Stimulated activated naive CD8-positive, alpha-beta T cell treated with anti-CD3 and anti-CD28 coated beads, Interleukin-15, Interleukin-2, amounts not matched to agents 100 U/mL and 50 U/mL, for 24 hours (primary cell): Measurements from ENCODE around the gene UEVLD.
A peak's percentile ranks its signal among the peaks of the same experiment; 100 is the strongest.
"Not testable (repeated sequence)": the region's sequence is repeated elsewhere in the genome, so short reads cannot be mapped to it uniquely, and the experiment has no call there.

Experiments
- ATAC-seq: fragments of 150-1000 bp; cut with Tn5 transposase; one replicate; pipeline ENCODE4 v1.10.0; 2021
- DNase-seq: peaks from one replicate; pipeline ENCODE4 v3.0.0; 2021

UEVLD gene

DNA sequence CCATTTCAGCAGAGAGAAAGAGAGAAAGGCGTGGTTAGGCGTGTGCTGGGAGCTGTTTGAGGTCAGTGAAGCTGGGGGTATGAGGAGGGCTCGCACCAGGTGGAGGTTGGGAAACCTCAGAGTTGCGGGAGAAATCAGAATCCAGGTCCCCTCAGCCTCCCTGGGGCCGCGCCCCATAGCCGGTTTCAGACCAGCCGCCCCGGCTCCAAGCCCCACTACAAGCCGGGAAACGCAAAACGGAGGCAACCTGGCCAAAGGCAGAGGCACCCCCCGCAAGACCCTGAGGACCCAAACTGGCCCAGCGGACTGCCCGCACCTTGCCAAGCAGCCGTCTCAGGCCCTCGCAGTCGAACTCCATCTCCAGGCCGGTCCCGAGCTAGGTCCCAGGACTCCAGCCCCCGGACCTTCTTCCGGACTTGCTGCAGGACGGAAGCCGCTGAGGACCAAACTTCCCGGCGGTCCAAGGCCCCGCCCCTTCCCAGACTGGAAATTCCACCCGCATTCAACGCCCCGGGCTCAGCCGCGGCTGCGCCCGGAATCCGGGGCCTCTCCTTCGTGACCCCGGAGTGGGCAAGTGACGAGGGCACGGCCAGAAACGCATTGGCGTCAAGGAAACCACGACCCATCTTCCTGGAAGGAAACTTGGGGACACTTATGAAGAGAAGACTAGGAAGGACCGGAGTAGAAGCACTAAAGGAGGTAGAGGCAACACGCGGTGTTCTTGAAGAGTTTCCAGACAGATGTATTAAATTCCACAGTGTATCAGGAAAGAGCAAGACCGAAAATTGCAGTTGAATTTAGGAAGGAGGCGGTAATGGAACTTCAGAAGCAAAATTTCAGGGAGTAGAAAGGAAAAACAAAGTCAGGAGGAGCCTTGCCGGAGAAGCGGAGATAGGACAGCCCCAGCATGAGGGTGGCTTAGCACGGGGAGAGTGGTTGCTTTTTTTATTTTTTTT lies at the start of gene UEVLD:
Gene UEVLD (minus strand): TSS at position 438 of the 956 bp plus-strand sequence. CDS start 80 bp downstream, at position 358.
- DNase-seq (peak; percentile 83), ATAC-seq (peak; percentile 67)

DNA sequence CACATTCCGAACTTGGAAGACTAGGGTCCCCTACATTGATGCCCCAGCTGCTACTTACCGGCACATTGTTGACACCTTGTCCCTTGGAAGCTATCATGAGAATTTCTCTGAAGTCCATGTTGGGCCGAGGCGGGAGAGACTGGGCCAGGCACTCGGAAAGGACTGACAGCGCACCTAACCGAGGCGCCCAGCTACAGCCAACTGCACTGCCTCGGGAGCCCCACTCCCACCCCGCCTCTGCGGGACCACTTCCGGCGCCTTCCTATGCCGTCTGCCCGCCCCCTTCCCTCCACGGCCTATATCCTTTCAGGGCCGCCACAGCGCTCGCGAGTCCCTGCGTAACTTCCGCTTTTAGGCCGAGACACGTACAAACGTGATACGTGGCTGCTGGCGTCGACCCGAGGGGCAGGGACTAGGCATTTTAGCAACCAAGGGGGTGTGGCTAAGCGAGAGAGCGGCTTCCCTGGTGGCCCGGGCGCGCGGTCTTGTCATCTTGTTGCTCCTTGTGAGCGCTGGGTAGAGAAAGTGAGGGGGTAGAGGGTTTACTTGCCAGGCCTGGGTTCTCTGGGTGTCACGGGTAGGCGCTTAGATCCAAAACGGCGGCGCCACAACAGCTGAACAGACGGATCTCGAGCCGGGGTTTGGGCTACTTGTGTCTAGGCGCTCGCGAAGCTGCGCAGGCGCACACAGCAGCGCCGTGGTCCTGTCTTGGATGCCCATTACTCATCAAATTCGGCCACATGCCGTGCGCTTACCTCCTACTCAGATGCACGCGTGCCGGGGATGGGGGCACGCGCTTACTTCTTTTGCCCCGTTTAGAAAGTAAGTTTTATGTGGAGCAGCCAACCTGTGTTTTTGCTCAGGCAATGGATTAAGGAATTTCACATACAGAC lies 45.9 kb upstream of the UEVLD start, which contains the start of gene SPTY2D1:
Gene SPTY2D1 (minus strand): TSS at position 203 of the 893 bp plus-strand sequence. CDS start 85 bp downstream, at position 118.
- DNase-seq (peak; percentile 97), ATAC-seq (peak; percentile 97)

DNA sequence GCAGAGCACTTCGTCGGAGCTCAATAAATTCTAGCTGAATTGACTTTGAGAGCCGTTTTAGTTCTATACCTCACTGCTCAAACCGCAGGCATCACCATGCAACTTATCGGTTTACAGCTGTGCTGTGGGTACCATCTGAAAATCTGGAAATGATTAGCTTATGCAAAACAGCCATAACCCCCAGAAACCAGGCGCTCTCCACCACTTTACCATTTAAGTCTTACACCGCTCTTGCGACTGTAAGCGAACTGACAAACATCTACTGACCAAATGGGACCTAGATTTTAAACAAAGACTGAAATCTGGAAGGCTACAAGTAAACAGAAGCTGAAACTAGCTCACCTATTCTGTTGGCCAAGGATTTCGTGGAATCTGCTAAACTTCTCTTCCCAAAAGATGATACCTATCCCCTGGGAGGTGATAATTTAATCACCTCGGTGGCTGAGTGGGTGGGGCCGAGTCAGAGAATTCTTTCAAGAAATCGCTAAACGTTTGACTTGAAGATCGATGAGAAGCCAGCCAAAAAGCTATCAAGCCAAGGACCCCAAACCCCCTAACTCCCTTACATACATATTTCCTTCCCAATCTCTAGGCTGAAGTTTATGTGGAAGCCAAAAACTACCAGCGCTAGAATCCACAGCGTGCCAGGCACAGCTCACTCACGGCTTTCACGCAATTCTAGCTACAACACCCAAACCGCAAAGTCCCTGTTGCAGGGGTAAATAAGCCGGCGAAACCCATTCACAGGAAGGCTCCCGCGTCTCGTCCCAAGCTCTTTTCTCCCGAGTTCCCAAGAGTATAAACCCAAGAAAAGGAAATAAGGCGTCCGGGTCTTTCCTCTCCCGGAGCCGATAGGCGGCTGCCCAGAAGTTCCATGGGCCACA lies 45.0 kb upstream of the UEVLD start:
- DNase-seq = peak; percentile 37
- no peak for ATAC-seq

DNA sequence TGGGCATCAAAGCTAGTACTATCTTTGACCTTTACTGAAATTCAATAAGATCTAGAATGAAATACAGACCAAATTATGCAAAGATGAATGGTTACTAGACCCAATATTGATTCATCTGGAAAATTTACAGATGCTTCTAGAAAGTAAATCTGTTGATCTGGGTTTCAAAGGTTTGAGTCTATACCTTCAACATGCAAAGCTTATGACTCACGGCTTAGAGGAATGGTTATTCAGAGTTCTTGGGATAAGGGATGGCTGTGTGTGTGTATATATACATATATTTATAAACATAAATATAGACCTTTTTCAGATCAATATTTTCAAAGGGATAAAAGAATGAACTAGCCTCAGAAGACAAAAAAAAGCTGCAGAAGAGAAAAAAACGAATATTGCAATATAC lies 44.3 kb upstream of the UEVLD start:
- DNase-seq (no peak), ATAC-seq (no peak)

DNA sequence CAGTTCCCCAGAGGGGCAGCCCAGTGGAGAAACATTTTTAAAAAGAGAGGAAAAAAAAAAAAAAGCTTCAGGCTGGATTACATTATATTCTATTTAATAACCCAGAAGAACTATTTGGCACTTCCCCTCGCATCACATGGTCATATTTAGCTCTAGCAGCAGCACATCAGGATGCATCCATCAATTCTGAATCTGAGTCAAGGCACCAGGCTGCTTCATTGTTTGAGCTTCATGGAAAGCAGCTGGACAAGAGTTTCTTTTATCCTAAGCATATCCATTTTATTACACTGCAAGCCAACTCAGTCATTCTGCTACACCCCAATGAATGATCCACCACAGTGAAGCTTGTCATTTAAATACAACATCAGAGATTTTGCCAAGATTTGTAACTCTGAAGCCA lies 35.6 kb upstream of the UEVLD start:
- DNase-seq (no peak), ATAC-seq (no peak)

DNA sequence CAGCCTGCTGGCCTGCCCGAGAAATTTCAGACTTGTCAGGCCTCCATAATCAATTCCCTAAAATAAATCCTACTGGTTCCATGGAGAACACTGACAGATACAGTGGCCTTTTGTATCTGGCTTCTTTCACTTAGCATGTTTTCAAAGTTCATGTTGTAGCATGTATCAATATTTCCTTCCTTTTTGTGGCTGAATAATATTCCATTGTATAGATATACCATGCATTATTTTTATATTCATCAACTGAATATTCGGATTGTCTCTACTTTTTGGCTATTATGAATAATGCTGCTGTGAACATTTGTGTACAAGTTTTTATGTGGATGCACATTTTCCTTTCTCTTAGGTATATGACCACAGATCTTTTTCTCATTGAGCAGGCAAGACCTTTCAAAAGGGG lies 35.2 kb upstream of the UEVLD start:
- no peak for ATAC-seq
- DNase-seq = no peak

DNA sequence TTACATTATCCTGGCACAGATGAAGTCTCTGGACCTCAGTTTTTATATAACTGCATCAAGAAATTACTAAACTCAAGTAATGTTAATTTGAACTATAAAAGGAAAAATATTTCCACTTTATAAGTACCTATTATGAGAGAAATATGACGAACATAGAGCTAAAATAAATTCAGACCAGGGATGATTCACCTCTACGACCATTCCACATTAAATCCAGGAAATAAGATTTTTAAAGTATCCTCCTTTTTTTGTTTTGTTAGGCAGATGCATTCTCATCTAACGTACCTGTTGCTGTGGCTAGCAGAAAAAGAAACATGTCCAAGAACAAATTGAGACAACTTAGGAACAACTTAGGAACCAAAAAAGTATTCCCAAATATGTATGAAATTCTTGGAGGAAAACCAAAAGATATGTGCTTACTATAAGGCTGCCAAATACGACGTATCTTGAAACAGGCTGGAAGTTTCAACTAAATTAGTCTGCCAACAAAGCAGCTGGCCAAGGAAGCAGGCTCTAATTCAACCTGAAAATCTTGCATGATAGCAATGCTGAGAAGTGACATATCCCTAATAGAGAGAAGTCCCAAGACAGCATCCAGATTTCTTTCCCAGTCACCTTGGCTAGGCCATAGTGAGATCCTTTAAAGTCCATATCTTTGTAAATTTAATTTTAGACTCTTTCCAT lies 29.9 kb upstream of the UEVLD start:
- DNase-seq (no peak), ATAC-seq (no peak)

DNA sequence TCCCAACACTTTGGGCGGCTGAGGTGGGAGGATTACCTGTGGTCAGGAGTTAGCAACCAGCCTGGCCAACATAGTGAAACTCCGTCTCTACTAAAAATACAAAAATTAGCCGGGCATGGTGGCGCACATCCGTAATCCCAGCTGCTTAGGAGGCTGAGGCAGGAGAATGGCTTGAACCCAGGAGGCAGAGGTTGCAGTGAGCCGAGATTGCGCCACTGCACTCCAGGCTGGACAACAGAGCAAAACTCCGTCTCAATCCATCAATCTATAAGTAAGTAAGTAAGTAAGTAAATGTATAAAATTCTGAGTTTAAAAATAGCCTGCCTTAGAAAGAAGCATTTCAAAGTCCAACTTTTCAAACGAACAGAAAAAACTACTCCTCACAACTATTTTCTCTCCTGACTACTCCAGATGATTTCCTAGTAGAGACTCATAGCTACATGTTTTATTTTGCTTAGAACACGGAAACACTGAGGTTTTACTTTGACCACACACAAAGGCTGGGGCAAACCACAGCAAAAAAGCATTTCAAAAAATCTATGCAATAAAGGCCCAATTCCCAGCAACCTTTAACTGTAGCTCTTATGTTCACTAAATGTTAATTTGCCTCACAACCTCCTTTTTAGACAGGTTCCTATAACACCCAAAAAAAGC lies 29.3 kb upstream of the UEVLD start:
- DNase-seq (peak; percentile 18), ATAC-seq (peak; percentile 74)

DNA sequence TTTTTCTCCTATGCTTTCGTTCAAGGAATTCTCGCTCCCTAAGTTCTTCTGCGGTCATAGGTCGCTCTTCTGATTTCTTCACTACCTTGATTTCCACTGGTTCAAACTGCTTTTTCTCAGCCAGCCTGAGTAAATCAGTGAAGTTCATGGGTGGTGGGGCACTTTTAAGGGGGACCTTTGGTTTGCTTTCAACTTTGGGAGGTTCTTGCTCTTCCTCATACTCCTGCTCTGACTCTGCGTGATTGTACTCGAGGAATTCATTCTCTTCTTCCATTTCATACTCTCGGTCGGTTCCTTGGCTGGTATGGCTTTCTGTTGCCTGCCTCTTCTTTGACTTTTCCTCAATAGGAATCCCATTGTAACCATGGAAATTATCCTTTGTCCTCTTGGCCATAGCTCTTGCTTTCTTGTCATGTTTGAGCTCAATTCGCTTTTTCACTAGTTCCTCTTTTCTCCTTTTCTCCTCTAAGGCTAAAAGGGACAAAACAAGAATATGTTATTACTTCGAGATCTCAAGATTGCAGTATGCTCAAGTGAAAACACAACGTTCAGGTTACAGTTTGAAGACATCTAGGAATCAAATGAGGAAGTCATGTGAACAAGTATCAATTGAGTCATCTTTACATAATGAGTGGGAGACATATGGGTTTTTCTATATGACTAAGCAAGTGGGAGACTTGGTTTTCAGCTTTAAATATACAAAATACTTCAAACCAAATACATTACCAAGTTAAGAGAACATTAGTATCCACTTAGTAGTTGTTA lies 27.3 kb upstream of the UEVLD start:
- DNase-seq (no peak), ATAC-seq (peak; percentile 63)

DNA sequence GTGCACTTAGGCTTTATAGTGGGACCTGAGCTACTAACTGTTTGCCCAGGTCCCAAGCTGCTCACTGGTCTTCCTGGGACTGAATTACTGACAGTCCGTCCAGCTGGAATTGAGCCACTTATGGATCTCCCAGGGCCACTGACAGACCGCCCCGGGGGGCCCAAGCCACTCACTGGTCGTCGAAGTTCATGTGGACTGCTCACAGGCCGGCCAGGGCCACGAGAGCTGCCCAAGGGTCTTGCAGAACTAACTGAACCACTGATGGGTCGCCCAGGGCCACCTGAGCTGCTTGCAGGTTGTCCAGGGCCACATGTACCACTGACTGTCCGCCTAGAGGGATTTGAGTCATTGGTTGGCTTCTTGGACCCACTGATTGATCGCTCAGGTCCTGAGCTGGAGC lies 26.1 kb upstream of the UEVLD start:
- no peak for ATAC-seq
- no peak for DNase-seq

DNA sequence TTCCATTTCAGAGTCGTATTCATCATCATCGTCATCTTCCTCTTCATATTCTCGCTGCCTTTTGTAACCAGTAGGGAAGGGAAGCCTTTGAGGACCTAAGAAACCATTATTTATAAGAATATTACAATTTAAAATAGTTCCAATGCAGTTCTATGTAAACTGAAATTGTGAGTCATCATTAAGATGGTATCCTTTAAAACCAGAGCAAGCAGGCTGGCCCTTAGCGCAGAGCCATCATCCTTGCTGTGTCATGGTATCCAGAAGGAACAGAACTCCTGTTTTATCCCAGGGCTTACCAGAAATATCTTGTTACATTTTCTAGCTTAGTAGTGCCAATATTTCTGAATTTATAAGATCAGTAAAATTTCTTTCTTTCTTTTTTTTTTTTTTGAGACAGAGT lies 23.9 kb upstream of the UEVLD start:
- ATAC-seq = no peak
- no peak for DNase-seq

DNA sequence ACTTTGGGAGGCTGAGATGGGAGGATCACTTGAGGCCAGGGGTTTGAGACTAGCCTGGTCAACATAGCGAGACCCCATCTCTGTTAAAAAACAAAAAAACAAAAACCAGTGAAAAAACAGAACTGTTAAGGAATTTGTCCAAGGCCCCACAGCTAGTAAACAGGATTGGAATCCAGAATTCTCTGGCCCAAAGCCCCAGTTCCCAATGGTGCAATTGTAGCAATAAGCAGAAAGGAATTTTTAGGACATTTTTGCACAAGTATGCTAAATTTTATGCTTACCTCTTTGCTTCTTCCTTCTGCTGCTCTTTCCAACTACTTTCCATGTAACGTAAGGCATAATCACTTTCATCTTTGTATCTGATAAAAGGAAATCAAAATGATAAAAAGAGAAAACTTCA lies 22.7 kb upstream of the UEVLD start:
- ATAC-seq (no peak), DNase-seq (no peak)

DNA sequence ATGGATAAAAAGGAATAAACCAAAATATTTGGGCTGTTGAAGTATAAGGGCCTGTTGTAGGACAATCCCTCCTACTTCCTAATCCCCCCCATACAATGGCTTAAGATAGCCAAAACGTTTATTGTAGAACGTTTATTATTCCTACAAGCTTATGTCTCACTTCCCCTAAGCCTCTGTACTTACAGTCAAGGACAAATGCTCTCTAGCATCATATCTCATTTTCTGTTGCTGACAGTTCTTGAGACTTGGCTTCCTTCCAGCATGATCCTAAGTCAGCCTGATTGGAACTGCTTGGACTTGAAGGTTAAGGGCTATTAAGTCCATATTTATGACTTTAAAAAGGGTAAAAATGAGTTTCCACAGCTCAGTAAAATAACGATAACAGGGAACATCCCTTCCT lies 19.8 kb upstream of the UEVLD start:
- DNase-seq (no peak), ATAC-seq (no peak)

DNA sequence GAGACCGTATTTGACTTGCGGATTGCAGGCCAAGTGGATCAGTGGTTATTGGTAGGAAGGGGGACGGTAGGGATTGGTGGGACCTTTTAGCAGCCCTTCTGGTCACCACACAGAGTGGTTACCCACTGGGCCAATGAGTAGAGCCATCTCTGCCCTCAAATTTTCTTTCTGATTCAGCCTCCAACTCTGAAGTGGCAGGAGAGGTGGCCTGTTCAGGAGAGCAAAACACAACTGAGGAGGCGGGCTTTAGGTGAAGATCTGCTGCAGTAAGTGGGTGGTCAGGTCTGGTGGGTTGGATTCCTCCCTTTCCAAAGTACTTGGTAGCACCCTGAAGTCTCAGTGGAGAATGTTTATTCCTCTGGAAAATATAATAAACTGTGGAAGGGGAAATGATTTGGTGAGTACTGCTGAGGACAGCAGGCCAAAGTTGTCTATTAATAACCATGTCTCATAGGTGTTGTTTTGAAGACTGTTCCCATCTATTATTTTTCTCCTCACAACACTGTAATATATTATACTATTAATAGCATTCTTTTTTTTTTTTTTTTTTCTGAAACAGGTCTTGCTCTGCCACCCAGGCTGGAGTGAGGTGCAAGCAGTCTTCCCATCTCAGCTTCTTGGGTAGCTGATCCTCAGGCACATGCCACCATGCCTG lies 12.5 kb upstream of the UEVLD start:
- ATAC-seq = no peak
- DNase-seq = no peak

DNA sequence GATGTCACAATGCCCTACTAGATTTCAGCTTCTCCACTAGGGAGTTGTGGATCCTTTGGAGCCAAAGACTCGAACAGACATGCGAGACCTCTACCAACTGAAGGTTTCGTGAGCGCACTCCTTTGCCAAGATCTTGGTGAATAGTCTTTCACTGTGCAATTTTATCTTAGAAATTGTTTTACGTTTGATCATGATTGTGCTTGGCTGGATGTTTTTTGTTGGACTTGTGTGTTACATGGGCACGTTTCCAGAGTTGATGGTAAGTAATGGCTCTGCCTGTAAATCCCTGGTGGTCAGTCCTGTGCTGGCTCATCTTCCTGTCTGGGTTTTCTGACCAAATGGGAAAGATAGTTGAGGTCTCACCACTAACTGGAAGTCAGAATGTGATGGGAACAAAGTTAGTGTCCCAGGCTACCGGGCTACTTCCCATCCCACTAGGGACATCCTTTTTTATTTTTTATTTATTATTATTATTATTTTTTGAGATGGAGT lies 11.3 kb upstream of the UEVLD start, which contains the start of gene MISFA:
Gene MISFA (plus strand): TSS at position 51 of the 492 bp plus-strand sequence. CDS start 140 bp downstream, at position 191.
- DNase-seq (no peak), ATAC-seq (no peak)

DNA sequence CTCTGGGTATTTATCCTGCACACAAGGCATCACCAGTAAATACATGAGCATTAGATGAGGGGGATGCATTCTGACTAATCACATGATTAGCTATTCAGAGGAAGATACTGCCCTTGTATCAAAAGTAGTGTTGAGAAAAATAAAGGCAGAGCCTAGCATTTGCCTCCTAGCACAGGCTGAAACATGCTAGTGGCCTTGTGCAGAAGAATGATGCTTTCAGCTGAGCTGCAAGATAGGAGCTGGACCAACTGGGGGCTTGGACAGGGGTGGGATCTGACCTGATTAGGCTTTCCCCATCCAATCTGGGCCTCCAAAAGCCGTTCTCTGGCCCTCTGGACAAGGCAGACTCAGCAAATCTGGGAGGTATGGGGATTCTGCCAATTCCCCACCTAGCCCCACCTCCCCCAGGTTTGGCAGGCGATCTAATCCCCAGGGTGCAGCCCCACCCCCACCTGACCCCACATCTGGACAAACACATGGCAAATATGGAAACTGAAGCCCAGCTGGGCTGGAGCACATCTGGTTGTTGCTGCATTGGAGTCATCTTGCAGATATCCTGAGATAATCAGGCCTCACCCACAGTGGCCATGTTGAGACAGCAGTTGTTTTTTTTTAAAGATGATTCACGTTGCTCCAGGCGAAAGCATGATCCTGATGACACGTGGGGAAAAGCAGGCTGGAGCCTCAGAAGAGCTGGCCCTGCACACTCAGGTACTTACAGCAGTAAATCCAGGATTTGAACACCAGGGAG lies 6.6 kb upstream of the UEVLD start:
- no peak for DNase-seq
- no peak for ATAC-seq

DNA sequence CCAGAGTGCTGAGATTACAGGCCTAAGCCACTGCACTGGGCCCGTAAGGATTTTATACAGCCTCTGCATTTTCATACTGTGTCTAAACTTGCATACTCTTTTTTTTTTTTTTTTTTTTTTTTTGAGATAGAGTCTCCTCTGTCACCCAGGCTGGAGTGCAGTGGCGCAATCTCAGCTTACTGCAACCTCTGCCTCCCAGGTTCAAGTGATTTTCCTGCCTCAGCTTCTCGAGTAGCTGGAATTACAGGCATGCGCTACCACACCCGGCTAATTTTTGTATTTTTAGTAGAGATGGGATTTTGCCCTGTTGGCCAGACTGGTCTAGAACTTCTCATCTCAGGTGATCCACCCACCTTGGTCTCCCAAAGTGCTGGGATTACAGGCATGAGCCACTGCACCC lies 5.6 kb upstream of the UEVLD start:
- not testable (repeated sequence) for DNase-seq, ATAC-seq

DNA sequence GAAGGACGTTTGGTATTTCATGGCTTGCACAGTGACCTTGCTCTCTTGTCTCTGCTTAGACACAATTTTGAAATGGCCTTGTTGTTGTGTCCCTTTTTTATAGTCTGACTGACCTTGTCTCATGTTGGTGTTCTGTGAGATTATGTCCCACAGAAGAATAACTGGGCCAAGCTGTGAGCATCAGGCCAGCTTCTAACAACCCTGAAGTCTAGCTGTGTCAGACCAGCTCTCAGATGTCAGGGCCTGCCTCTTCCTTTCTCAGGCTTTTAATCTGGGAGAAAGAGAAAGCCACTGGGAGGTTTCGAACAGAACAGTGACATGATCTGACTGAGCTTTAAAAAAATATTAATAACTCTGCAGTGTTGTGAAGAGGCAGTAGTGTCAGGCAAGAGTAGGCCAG lies 2.0 kb upstream of the UEVLD start:
- no peak for DNase-seq
- no peak for ATAC-seq
